ENCODE data around the gene DEPDC4. TPM values are rescaled to one million over a fixed set of nuclear protein-coding genes. Genes with fewer than 3 reads are reported as not detected.

Gene DEPDC4
- total and polyA plus RNA-seq, 2 of the 13 experiments (the other 11 are each of a cell fraction or from before 2014, with no cell fraction given) = 2.2 to 5.7 TPM

GRCh38 chr12:100199347-100200149, 67.3 kb downstream of the DEPDC4 start (continued):
- TF ChIP-seq ZBTB40 (IDR thresholded peaks at IDR 0.05) (no peak), ZBTB40 (CRISPR knock-in tag; IDR thresholded peaks at IDR 0.05) (peak; percentile 32; the same call in 1 of the 2 replicates), GABPB1 (CRISPR knock-in tag; IDR thresholded peaks at IDR 0.05) (peak; percentile 89), ZGPAT (CRISPR knock-in tag; IDR thresholded peaks at IDR 0.05) (peak; percentile 56; the same call in 1 of the 2 replicates), GATA4 (IDR thresholded peaks at IDR 0.05; ENCODE audit: borderline replicate concordance, low read depth) (0 out of 2 replicates have a peak, but pooled peaks have one; percentile 35), ZNF331 (CRISPR knock-in tag; IDR thresholded peaks at IDR 0.05) (peak; percentile 54), KLF12 (CRISPR knock-in tag; IDR thresholded peaks at IDR 0.05; ENCODE audit: borderline replicate concordance) (0 out of 2 replicates have a peak, but pooled peaks have one; percentile 65), ZMYM2 (CRISPR knock-in tag; IDR thresholded peaks at IDR 0.05) (peak; percentile 54; the same call in 1 of the 2 replicates), MEIS1 (CRISPR knock-in tag; IDR thresholded peaks at IDR 0.05; ENCODE audit: borderline replicate concordance) (peak; percentile 71; the same call in 1 of the 2 replicates), ZFP91 (CRISPR knock-in tag; IDR thresholded peaks at IDR 0.05; ENCODE audit: borderline replicate concordance) (peak; percentile 70; the same call in 1 of the 2 replicates), SYNCRIP (IDR thresholded peaks at IDR 0.05; ENCODE audit: insufficient read depth, low read depth, low read length) (no peak), ZFY (CRISPR knock-in tag; IDR thresholded peaks at IDR 0.05) (peak; percentile 73)
